ENCODE measurements around the gene DNAJC3. TPM values are rescaled to one million over a fixed set of nuclear protein-coding genes. Genes with fewer than 3 reads are reported as not detected.

The DNAJC3 gene, protein sequence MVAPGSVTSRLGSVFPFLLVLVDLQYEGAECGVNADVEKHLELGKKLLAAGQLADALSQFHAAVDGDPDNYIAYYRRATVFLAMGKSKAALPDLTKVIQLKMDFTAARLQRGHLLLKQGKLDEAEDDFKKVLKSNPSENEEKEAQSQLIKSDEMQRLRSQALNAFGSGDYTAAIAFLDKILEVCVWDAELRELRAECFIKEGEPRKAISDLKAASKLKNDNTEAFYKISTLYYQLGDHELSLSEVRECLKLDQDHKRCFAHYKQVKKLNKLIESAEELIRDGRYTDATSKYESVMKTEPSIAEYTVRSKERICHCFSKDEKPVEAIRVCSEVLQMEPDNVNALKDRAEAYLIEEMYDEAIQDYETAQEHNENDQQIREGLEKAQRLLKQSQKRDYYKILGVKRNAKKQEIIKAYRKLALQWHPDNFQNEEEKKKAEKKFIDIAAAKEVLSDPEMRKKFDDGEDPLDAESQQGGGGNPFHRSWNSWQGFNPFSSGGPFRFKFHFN
- 10 to 100 TPM; 17.6 to 17.7 TPM for total RNA-seq
- polyA plus RNA-seq (2013, experiment 1 of 2) = 18.0 TPM
- 20.2 TPM for polyA plus RNA-seq (2013, experiment 2 of 2)
- total RNA-seq = 70.0 to 233 (median 103) reads per million in 172 experiments

GRCh38 chr13:95676762-95677563 lies at the start of gene DNAJC3:
TSS of gene DNAJC3 (plus strand) at chr13:95677139. CDS start at chr13:95677256, 117 bp downstream.
- Histone ChIP-seq H3K27me3 (ENCODE audit: control insufficient read depth in 1 of 2, insufficient read depth in 2 of 2, low read length in 2 of 2) (no peaks in the 10 kb centered on the region), H3K4me1 (ENCODE audit: insufficient read depth, low read length) (peaks cover 21% of the 10 kb centered on the region), H3K27ac (ENCODE audit: low read depth in 1 of 2, low read length in 2 of 2) (peak within 1 kb of the TSS; percentile 61 to 76), H3K9me3 (ENCODE audit: control insufficient read depth in 1 of 2, insufficient read depth in 1 of 2, low read length in 2 of 2) (peaks cover 0 to 1% of the 10 kb centered on the region in 2 experiments), H3K36me3 (ENCODE audit: insufficient read depth, low read length) (no peaks in the 10 kb centered on the region), H3K4me3 (ENCODE audit: low read length) (peak within 1 kb of the TSS; percentile 92)
- Mint-ChIP-seq H3K27ac (peak within 1 kb of the TSS; percentile 89), H3K4me3 (peak within 1 kb of the TSS; percentile 91), H3K27me3 (no peaks in the 10 kb centered on the region), H3K36me3 (ENCODE audit: low read depth) (peaks cover 40% of the 10 kb centered on the region), H3K4me1 (ENCODE audit: low read depth) (peaks cover 79% of the 10 kb centered on the region), H3K9me3 (no peaks in the 10 kb centered on the region)
- TF ChIP-seq, protein P1, sequence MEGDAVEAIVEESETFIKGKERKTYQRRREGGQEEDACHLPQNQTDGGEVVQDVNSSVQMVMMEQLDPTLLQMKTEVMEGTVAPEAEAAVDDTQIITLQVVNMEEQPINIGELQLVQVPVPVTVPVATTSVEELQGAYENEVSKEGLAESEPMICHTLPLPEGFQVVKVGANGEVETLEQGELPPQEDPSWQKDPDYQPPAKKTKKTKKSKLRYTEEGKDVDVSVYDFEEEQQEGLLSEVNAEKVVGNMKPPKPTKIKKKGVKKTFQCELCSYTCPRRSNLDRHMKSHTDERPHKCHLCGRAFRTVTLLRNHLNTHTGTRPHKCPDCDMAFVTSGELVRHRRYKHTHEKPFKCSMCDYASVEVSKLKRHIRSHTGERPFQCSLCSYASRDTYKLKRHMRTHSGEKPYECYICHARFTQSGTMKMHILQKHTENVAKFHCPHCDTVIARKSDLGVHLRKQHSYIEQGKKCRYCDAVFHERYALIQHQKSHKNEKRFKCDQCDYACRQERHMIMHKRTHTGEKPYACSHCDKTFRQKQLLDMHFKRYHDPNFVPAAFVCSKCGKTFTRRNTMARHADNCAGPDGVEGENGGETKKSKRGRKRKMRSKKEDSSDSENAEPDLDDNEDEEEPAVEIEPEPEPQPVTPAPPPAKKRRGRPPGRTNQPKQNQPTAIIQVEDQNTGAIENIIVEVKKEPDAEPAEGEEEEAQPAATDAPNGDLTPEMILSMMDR (IDR thresholded peaks at IDR 0.05) = no peak
- ChIA-PET CTCF (interaction anchor here (0.6 to 0.9 kb wide), 3 partner anchors 16 to 1759 kb away, joined by 3 to 4 read pairs (median 4); no protein-coding TSS in a partner anchor), POLR2A (interaction anchor here (0.6 to 1.3 kb wide), 17 partner anchors 8 to 1756 kb away, joined by 3 to 16 read pairs (median 3); partner anchors contain the start of genes RAP2A and TGDS)
- intact Hi-C loops (cut with DNase I, micrococcal nuclease) = loop anchor here (5.0 to 10.0 kb wide), 6 partner anchors 48 to 1755 kb away; partner anchors contain the start of genes RAP2A (in 2 of the 2) and TGDS (in 1 of the 2)
- ATAC-seq (ENCODE audit: poor library complexity) (peak; percentile 94), DNase-seq (peak; percentile 95 to 99 (median 98))

GRCh38 chr13:95627590-95627989 lies 49.3 kb upstream of the DNAJC3 start:
- H3K4me3 ChIP-seq (ENCODE audit: low read length) = no peak overlapping the region
- peaks cover 0 to 4% of the 10 kb centered on the region in 2 experiments for H3K27me3 ChIP-seq (ENCODE audit: control insufficient read depth in 1 of 2, insufficient read depth in 2 of 2, low read length in 2 of 2)
- H3K36me3 ChIP-seq (ENCODE audit: insufficient read depth, low read length) = no peaks in the 10 kb centered on the region
- ChIA-PET POLR2A (no interaction called here), CTCF (interaction anchor here (2.1 kb wide), 1 partner anchor 206 kb away, joined by 7 read pairs; no protein-coding TSS in a partner anchor)
- no peaks in the 10 kb centered on the region for H3K4me1 ChIP-seq (ENCODE audit: insufficient read depth, low read length)
- Mint-ChIP-seq H3K9me3 (no peaks in the 10 kb centered on the region), H3K36me3 (ENCODE audit: low read depth) (no peaks in the 10 kb centered on the region), H3K4me3 (no peak overlapping the region), H3K27me3 (peaks cover 26% of the 10 kb centered on the region), H3K4me1 (ENCODE audit: low read depth) (no peaks in the 10 kb centered on the region), H3K27ac (no peak overlapping the region)
- ATAC-seq (ENCODE audit: poor library complexity) = no peak
- H3K9me3 ChIP-seq (ENCODE audit: control insufficient read depth in 1 of 2, insufficient read depth in 1 of 2, low read length in 2 of 2) = no peaks in the 10 kb centered on the region
- DNase-seq = no peak
- H3K27ac ChIP-seq (ENCODE audit: low read depth in 1 of 2, low read length in 2 of 2) = no peak overlapping the region
- intact Hi-C loops (cut with DNase I, micrococcal nuclease) = loop anchor here in 1 of 2 experiments (10.0 kb wide), 1 partner anchor 1397 kb away; no protein-coding TSS in a partner anchor
- TF ChIP-seq, protein P1 (IDR thresholded peaks at IDR 0.05) = no peak

GRCh38 chr13:95628488-95628887 lies 48.5 kb upstream of the DNAJC3 start:
- no peaks in the 10 kb centered on the region for H3K4me1 ChIP-seq (ENCODE audit: insufficient read depth, low read length)
- CTCF ChIA-PET = no interaction called here
- ATAC-seq (ENCODE audit: poor library complexity) (no peak), DNase-seq (no peak)
- TF ChIP-seq, protein P1 (IDR thresholded peaks at IDR 0.05) = no peak
- H3K9me3 Mint-ChIP-seq = no peaks in the 10 kb centered on the region
- H3K27ac Mint-ChIP-seq = no peak overlapping the region
- peaks cover 29% of the 10 kb centered on the region for H3K27me3 Mint-ChIP-seq
- H3K36me3 ChIP-seq (ENCODE audit: insufficient read depth, low read length) = no peaks in the 10 kb centered on the region
- no peak overlapping the region for H3K4me3 Mint-ChIP-seq
- no peak overlapping the region for H3K27ac ChIP-seq (ENCODE audit: low read depth in 1 of 2, low read length in 2 of 2)
- H3K4me1 Mint-ChIP-seq (ENCODE audit: low read depth) = no peaks in the 10 kb centered on the region
- no peak overlapping the region for H3K4me3 ChIP-seq (ENCODE audit: low read length)
- no peaks in the 10 kb centered on the region for H3K9me3 ChIP-seq (ENCODE audit: control insufficient read depth in 1 of 2, insufficient read depth in 1 of 2, low read length in 2 of 2)
- no peaks in the 10 kb centered on the region for H3K27me3 ChIP-seq (ENCODE audit: control insufficient read depth in 1 of 2, insufficient read depth in 2 of 2, low read length in 2 of 2)
- intact Hi-C loops (cut with DNase I, micrococcal nuclease) = loop anchor here in 1 of 2 experiments (10.0 kb wide), 1 partner anchor 1396 kb away; no protein-coding TSS in a partner anchor
- no peaks in the 10 kb centered on the region for H3K36me3 Mint-ChIP-seq (ENCODE audit: low read depth)
- POLR2A ChIA-PET = no interaction called here

Measured in CD4-positive, alpha-beta T cell (primary cell).